Measurements from ENCODE around the gene HERC5.

Gene HERC5

GRCh38 chr4:88456670-88457306 lies at the start of gene HERC5:
HERC5 (plus strand) TSS chr4:88457119; CDS start chr4:88457270, 151 bp downstream.
- no peaks in the 10 kb centered on the region for H3K36me3 ChIP-seq (ENCODE audit: control insufficient read depth, insufficient read depth, low read length)
- 0 out of 2 replicates have a peak, but pooled peaks cover 8% of the 10 kb centered on the region for H3K9me3 ChIP-seq (ENCODE audit: control insufficient read depth, insufficient read depth, low read depth, low read length)
- peak within 1 kb of the TSS; percentile 47 for H3K9ac ChIP-seq (ENCODE audit: low read length)
- peak within 1 kb of the TSS; percentile 78 for H3K4me3 ChIP-seq (ENCODE audit: low read depth, low read length)
- H3K27ac ChIP-seq (ENCODE audit: low read depth, low read length): no peak within 1 kb of the TSS
- H3K4me1 ChIP-seq (ENCODE audit: control insufficient read depth, insufficient read depth, low read length): peaks cover 15% of the 10 kb centered on the region; the same call in 1 of the 2 replicates
- peaks cover 23% of the 10 kb centered on the region for H3K27me3 ChIP-seq (ENCODE audit: control insufficient read depth, insufficient read depth, low read length)

DNA sequence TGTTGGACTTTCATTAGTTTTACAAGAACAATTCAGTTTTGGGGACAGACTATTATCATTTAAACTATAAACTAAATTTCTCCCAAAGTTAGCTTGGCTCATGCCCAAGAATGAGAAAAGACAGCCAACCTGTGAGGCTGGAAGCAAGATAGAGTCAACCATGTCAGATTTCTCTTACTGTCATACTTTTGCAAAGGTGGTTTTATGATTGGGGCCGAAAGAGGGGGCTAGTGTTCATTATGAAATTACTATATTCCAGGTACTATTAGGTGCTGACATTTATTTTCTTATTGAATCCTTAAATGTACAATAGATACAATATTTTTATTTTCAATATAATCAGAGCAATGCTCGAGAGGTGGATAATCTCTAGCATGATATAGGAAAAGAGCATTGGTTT lies 47.7 kb upstream of the HERC5 start:
- H3K27ac ChIP-seq (ENCODE audit: low read depth, low read length): no peak overlapping the region

DNA sequence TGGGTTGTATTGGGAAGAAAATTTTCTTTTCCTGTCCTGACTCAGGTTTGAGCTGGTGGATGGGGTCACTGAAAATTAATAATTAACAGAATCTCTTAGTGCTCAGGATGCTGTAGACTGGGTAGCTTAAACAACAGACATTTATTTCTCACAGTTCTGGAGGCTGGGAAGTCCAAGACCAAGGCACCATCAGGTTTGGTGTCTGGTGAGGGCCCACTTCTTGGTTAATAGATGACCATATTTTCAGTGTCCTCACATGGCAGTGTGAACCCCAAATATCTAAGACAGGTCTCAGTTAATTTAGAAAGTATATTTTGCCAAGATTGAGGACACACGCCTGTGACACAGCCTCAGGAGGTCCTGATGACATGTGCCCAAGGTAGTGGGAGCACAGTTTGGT lies 47.1 kb upstream of the HERC5 start:
- no peak overlapping the region for H3K27ac ChIP-seq (ENCODE audit: low read depth, low read length)
- H3K4me1 ChIP-seq (ENCODE audit: control insufficient read depth, insufficient read depth, low read length): 0 out of 2 replicates have a peak, but pooled peaks cover 4% of the 10 kb centered on the region
- no peak overlapping the region for H3K4me3 ChIP-seq (ENCODE audit: low read depth, low read length)
- H3K9me3 ChIP-seq (ENCODE audit: control insufficient read depth, insufficient read depth, low read depth, low read length): no peaks in the 10 kb centered on the region; the same call in 1 of the 2 replicates
- H3K9ac ChIP-seq (ENCODE audit: low read length): no peak overlapping the region
- no peaks in the 10 kb centered on the region for H3K27me3 ChIP-seq (ENCODE audit: control insufficient read depth, insufficient read depth, low read length)
- H3K36me3 ChIP-seq (ENCODE audit: control insufficient read depth, insufficient read depth, low read length): no peaks in the 10 kb centered on the region

More for the DNA sequence above, 47.7 kb upstream of the HERC5 start:
- no peak overlapping the region for H3K4me3 ChIP-seq (ENCODE audit: low read depth, low read length)
- no peaks in the 10 kb centered on the region; the same call in 1 of the 2 replicates for H3K9me3 ChIP-seq (ENCODE audit: control insufficient read depth, insufficient read depth, low read depth, low read length)
- no peaks in the 10 kb centered on the region for H3K36me3 ChIP-seq (ENCODE audit: control insufficient read depth, insufficient read depth, low read length)
- 0 out of 2 replicates have a peak, but pooled peaks cover 4% of the 10 kb centered on the region for H3K4me1 ChIP-seq (ENCODE audit: control insufficient read depth, insufficient read depth, low read length)
- H3K27me3 ChIP-seq (ENCODE audit: control insufficient read depth, insufficient read depth, low read length): no peaks in the 10 kb centered on the region
- H3K9ac ChIP-seq (ENCODE audit: low read length): no peak overlapping the region

- Histone ChIP-seq H3K36me3 (ENCODE audit: control insufficient read depth, insufficient read depth, low read length) (no peaks in the 10 kb centered on the region), H3K4me1 (ENCODE audit: control insufficient read depth, insufficient read depth, low read length) (0 out of 2 replicates have a peak, but pooled peaks cover 4% of the 10 kb centered on the region), H3K4me3 (ENCODE audit: low read depth, low read length) (no peak overlapping the region), H3K9ac (ENCODE audit: low read length) (no peak overlapping the region), H3K27ac (ENCODE audit: low read depth, low read length) (no peak overlapping the region), H3K9me3 (ENCODE audit: control insufficient read depth, insufficient read depth, low read depth, low read length) (no peaks in the 10 kb centered on the region; the same call in 1 of the 2 replicates), H3K27me3 (ENCODE audit: control insufficient read depth, insufficient read depth, low read length) (no peaks in the 10 kb centered on the region)
These were observed 45.3 kb upstream of the HERC5 start for GRCh38 chr4:88411491-88412096.

DNA sequence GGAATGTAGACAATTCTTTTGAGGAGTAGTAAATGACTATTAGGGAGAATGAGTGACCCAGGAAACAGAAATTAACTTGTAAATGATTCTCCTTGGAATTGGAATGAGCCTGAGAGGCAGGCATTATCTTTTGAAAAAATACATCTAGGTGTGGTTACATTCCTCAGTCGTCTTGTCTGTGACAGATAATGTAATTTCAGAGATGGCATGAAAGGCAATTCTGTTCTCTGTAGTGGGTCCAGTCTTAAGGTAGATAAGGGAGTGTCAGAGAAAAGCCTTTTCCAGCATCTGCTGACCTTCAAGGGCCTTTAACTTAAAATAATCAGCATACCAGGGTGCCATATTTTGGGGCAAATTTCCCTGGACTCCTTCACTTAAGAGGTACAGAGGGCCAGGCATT lies 43.1 kb upstream of the HERC5 start:
- H3K27ac ChIP-seq (ENCODE audit: low read depth, low read length): no peak overlapping the region
- no peaks in the 10 kb centered on the region for H3K36me3 ChIP-seq (ENCODE audit: control insufficient read depth, insufficient read depth, low read length)
- H3K9me3 ChIP-seq (ENCODE audit: control insufficient read depth, insufficient read depth, low read depth, low read length): no peaks in the 10 kb centered on the region; the same call in 1 of the 2 replicates
- H3K4me1 ChIP-seq (ENCODE audit: control insufficient read depth, insufficient read depth, low read length): 0 out of 2 replicates have a peak, but pooled peaks cover 4% of the 10 kb centered on the region
- no peak overlapping the region for H3K4me3 ChIP-seq (ENCODE audit: low read depth, low read length)
- H3K9ac ChIP-seq (ENCODE audit: low read length): no peak overlapping the region
- H3K27me3 ChIP-seq (ENCODE audit: control insufficient read depth, insufficient read depth, low read length): no peaks in the 10 kb centered on the region

GRCh38 chr4:88414755-88415154 lies 42.2 kb upstream of the HERC5 start:
- H3K27me3 ChIP-seq (ENCODE audit: control insufficient read depth, insufficient read depth, low read length): no peaks in the 10 kb centered on the region
- no peak overlapping the region for H3K9ac ChIP-seq (ENCODE audit: low read length)
- H3K36me3 ChIP-seq (ENCODE audit: control insufficient read depth, insufficient read depth, low read length): no peaks in the 10 kb centered on the region
- 0 out of 2 replicates have a peak, but pooled peaks cover 4% of the 10 kb centered on the region for H3K4me1 ChIP-seq (ENCODE audit: control insufficient read depth, insufficient read depth, low read length)
- no peaks in the 10 kb centered on the region; the same call in 1 of the 2 replicates for H3K9me3 ChIP-seq (ENCODE audit: control insufficient read depth, insufficient read depth, low read depth, low read length)
- no peak overlapping the region for H3K27ac ChIP-seq (ENCODE audit: low read depth, low read length)
- H3K4me3 ChIP-seq (ENCODE audit: low read depth, low read length): no peak overlapping the region

GRCh38 chr4:88415982-88416381 lies 40.9 kb upstream of the HERC5 start:
- Histone ChIP-seq H3K9ac (ENCODE audit: low read length) (no peak overlapping the region), H3K9me3 (ENCODE audit: control insufficient read depth, insufficient read depth, low read depth, low read length) (no peaks in the 10 kb centered on the region), H3K36me3 (ENCODE audit: control insufficient read depth, insufficient read depth, low read length) (no peaks in the 10 kb centered on the region)

DNA sequence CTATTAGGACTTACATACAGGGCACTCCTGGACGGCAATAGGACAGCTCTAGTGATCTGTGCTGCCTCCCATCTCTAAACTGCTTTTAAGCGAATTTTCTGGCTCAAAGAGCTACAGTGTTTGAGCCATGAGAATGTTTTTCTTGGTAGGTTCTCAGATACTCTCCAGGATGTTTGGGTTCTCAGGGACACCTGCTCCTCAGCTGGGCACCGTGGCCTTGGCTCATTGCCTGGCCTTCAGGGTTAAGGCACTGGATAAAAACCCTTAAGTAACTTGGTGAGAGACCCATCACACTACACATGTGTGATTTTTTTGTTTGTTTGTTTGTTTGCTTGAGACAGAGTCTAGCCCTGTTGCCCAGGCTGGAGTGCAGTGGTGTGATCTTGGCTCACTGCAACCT lies 38.5 kb upstream of the HERC5 start:
- no peaks in the 10 kb centered on the region for H3K9me3 ChIP-seq (ENCODE audit: control insufficient read depth, insufficient read depth, low read depth, low read length)
- no peak overlapping the region for H3K9ac ChIP-seq (ENCODE audit: low read length)
- no peak overlapping the region for H3K27ac ChIP-seq (ENCODE audit: low read depth, low read length)
- no peaks in the 10 kb centered on the region for H3K27me3 ChIP-seq (ENCODE audit: control insufficient read depth, insufficient read depth, low read length)
- H3K4me1 ChIP-seq (ENCODE audit: control insufficient read depth, insufficient read depth, low read length): 0 out of 2 replicates have a peak, but pooled peaks cover 4% of the 10 kb centered on the region
- no peaks in the 10 kb centered on the region for H3K36me3 ChIP-seq (ENCODE audit: control insufficient read depth, insufficient read depth, low read length)
- no peak overlapping the region for H3K4me3 ChIP-seq (ENCODE audit: low read depth, low read length)

More at GRCh38 chr4:88415982-88416381, 40.9 kb upstream of the HERC5 start:
- Histone ChIP-seq H3K4me1 (ENCODE audit: control insufficient read depth, insufficient read depth, low read length) (0 out of 2 replicates have a peak, but pooled peaks cover 4% of the 10 kb centered on the region), H3K27ac (ENCODE audit: low read depth, low read length) (no peak overlapping the region), H3K4me3 (ENCODE audit: low read depth, low read length) (no peak overlapping the region), H3K27me3 (ENCODE audit: control insufficient read depth, insufficient read depth, low read length) (no peaks in the 10 kb centered on the region)

DNA sequence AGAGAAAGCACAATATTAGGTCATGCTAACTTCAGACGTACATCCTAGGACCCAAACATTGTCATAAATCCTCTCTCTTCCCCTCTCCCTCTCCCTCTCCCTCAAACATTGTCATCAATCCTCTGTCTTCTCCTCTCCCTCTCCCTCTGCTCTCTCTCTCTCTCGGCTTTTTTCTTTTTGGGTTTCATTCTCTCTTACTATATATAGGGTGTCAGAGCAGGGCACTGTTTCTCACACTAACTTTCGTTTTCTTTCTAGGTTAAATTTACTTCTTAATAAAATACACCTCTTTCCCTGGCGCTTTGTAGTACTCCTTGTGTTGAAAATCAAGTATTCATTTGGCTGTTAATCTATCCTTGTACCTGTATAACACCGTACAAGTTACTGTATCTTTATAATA lies 37.0 kb upstream of the HERC5 start:
- no peaks in the 10 kb centered on the region for H3K9me3 ChIP-seq (ENCODE audit: control insufficient read depth, insufficient read depth, low read depth, low read length)
- no peak overlapping the region for H3K4me3 ChIP-seq (ENCODE audit: low read depth, low read length)
- no peak overlapping the region for H3K27ac ChIP-seq (ENCODE audit: low read depth, low read length)
- no peaks in the 10 kb centered on the region for H3K4me1 ChIP-seq (ENCODE audit: control insufficient read depth, insufficient read depth, low read length)
- H3K36me3 ChIP-seq (ENCODE audit: control insufficient read depth, insufficient read depth, low read length): no peaks in the 10 kb centered on the region
- no peak overlapping the region for H3K9ac ChIP-seq (ENCODE audit: low read length)
- H3K27me3 ChIP-seq (ENCODE audit: control insufficient read depth, insufficient read depth, low read length): no peaks in the 10 kb centered on the region

GRCh38 chr4:88420844-88421243 lies 36.1 kb upstream of the HERC5 start:
- H3K27me3 ChIP-seq (ENCODE audit: control insufficient read depth, insufficient read depth, low read length): no peaks in the 10 kb centered on the region
- no peaks in the 10 kb centered on the region for H3K36me3 ChIP-seq (ENCODE audit: control insufficient read depth, insufficient read depth, low read length)
- H3K4me3 ChIP-seq (ENCODE audit: low read depth, low read length): no peak overlapping the region
- H3K4me1 ChIP-seq (ENCODE audit: control insufficient read depth, insufficient read depth, low read length): no peaks in the 10 kb centered on the region
- no peak overlapping the region for H3K9ac ChIP-seq (ENCODE audit: low read length)
- no peak overlapping the region for H3K27ac ChIP-seq (ENCODE audit: low read depth, low read length)
- no peaks in the 10 kb centered on the region for H3K9me3 ChIP-seq (ENCODE audit: control insufficient read depth, insufficient read depth, low read depth, low read length)

- H3K9me3 ChIP-seq (ENCODE audit: control insufficient read depth, insufficient read depth, low read depth, low read length): no peaks in the 10 kb centered on the region
These were observed 34.5 kb upstream of the HERC5 start for GRCh38 chr4:88422403-88422802.

More at GRCh38 chr4:88422403-88422802, 34.5 kb upstream of the HERC5 start:
- no peaks in the 10 kb centered on the region for H3K27me3 ChIP-seq (ENCODE audit: control insufficient read depth, insufficient read depth, low read length)
- H3K4me1 ChIP-seq (ENCODE audit: control insufficient read depth, insufficient read depth, low read length): no peaks in the 10 kb centered on the region
- no peaks in the 10 kb centered on the region for H3K36me3 ChIP-seq (ENCODE audit: control insufficient read depth, insufficient read depth, low read length)
- no peak overlapping the region for H3K9ac ChIP-seq (ENCODE audit: low read length)
- H3K4me3 ChIP-seq (ENCODE audit: low read depth, low read length): no peak overlapping the region
- no peak overlapping the region for H3K27ac ChIP-seq (ENCODE audit: low read depth, low read length)
